Activated CD4-positive, alpha-beta T cell treated with anti-CD3 and anti-CD28 coated beads for 48 hours (primary cell): ENCODE measurements around the gene NKAIN2.
"Not testable (repeated sequence)": the region's sequence is repeated elsewhere in the genome, so short reads cannot be mapped to it uniquely, and the experiment has no call there.

ENCODE experiments used
- DNase-seq: peaks from one replicate; pipeline ENCODE4 v3.0.0-alpha.2; 2020

The NKAIN2 gene

DNA sequence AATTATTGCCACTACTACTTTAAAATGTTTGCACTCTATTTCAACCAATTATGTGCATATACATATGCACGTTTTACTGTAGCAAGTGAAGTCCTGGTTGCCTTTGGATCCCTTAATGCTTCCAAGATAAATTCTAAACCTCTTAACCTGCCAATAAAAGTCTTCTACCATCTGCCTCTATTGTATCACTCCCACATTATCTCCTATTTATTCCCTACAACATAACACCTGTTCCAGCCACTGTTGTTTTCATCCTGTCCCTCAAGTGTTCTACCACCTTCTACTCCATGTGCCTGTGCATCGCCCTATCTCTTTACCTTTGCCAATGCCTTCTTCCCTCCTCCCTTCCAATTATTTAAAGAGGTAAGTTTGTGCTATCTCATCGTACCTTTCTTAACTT is 659.6 kb downstream of the NKAIN2 start:
- no peak for DNase-seq

DNA sequence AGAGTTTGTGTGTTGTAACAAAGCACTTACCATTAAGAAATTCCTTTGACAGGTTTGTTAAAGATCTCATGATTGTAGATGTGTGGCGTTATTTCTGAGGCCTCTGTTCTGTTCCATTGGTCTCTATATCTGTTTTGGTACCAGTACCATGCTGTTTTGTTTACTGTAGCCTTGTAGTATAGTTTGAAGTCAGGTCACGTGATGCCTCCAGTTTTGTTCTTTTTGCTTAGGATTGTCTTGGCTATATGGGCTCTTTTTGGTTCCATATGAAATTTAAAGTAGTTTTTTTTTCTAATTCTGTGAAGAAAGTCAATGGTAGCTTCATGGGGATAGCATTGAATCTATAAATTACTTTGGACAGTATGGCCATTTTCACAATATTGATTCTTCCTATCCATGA is 660.9 kb downstream of the NKAIN2 start:
- DNase-seq, result not testable (repeated sequence)

- DNase-seq, result no peak
Observed at GRCh38 chr6:124466949-124467348, 663.3 kb downstream of the NKAIN2 start.

DNA sequence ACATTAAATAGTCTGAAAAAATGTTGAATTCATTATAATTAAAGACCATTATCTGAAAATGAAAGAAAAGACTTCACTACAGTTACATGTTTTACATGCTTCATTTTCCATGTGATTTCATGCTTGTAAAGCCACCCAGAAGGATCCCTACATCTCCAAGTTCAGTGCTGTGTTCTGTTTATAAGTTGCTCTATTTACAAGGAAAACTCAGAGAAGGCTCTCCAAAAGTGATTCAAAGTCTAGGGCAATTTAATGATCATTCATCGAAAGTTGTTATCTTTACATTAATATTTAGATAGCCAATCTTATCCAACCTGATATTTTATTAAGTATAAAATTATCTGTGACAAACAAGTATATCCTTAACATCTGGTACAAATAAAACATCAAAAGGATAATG is 663.7 kb downstream of the NKAIN2 start:
- no peak for DNase-seq

DNA sequence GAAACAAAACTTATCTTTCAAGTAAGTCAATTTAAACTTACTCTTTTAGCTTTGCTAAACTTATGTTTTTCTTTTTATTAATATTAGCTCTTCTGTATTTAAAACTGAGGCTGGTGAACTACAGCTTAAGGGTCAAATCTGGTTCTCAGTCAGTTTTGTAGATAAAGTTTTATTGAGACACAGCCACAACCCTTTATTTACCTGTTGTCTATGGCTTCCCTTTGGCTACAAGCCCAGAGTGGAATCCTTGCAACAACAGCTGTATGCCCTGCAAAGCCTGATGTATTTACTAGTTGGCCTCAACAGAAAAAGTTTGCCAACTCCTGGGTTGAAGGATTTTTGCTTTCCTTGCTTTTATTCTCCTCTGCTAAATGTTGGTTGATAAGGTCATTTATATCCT is 667.1 kb downstream of the NKAIN2 start:
- DNase-seq, result no peak

DNA sequence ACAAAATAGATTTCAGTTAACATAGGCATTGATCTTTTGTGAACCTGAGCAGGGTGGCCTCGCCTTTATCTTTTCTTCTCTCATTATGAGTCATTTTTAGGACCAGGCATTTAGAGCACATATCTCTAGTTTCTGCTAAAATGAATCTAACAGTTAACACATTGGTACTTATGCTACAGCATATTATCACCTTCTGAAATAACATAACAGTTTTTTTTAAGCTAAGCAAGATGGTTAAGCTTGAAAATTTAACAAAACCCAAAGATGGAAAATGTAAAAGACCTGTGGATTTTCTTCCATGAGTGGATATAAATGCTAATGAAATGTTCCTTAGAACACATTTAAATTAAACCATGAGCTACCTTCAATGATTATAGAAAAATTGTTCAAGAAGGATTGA is 671.5 kb downstream of the NKAIN2 start:
- no peak for DNase-seq

DNA sequence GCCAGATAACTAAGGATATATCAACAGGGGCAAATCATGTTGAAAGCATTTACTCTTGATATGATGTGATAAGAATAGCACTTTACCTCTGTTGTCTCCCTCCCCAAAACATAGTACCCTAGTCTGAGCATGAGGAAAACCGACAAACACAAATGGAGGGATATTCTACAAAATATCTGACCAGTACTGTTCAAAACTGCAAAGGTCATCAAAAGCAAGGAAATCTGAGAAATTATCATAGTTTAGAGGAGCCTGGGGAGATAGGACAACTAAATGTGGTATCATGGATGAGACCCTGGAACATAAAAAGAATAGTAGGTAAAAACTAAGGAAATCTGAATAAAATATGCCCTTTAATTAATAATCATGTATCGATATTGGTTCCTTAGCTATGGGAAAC is 675.2 kb downstream of the NKAIN2 start:
- DNase-seq, result no peak

GRCh38 chr6:124479991-124480430 is 676.3 kb downstream of the NKAIN2 start:
- no peak for DNase-seq

DNA sequence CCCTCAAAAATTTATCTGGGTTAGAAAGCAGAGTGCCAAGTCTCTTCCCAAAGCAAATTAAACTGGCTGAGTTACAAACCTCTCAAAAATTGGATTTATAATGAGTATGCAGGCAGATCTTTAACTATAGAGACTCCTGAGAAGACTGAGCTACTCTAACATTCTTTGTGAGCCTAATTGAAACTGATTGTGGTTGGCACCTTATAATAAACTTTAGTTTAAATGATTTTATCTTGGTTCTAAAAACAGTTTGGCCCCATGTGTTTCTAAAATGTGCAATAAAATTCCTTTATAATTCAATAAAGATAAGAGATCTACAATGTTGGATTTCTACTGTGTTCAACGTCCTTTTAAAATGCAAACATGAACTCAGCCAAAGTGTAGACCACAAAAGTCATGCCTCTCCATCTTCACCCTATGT is 678.4 kb downstream of the NKAIN2 start:
- no peak for DNase-seq

DNA sequence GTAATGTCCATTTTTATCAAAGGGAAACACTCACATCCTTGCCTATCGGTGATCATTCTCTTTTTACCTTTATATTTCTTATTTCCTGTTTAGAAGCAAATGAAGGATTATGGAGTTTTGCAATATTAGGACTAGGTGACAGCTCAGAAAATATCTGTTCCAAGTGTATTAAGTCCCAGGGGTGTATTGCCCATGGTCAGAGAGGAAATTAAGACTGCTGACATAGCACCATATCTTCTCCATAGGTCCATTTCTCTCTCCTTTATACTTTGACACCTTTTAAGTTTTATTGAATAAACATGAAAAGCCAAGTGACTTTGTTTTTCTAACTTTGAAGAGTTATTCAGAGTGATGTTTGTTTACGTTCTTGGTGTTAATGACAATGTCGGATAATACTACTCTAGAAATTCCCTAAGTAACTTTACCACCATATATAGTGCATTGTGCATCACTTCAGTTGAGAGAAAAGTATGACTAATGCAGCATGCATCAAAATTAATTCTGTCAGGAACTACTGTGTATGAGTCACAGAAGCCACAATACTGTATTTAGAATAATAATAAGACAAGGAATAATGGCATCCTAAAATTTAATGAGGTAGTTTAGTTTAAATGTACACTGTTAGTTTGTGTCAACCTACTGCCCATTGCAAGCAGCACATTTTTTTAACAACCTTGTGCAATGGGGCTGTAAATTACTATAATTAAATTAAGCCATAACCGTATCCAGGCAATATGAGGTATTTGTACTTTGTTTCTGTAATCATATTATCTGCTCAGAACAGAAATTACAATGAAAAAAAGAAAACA is 684.2 kb downstream of the NKAIN2 start:
- no peak for DNase-seq

GRCh38 chr6:124490122-124490521 is 686.5 kb downstream of the NKAIN2 start:
- DNase-seq, result no peak

- DNase-seq, result no peak
Observed at GRCh38 chr6:124493259-124493658, 689.6 kb downstream of the NKAIN2 start.

DNA sequence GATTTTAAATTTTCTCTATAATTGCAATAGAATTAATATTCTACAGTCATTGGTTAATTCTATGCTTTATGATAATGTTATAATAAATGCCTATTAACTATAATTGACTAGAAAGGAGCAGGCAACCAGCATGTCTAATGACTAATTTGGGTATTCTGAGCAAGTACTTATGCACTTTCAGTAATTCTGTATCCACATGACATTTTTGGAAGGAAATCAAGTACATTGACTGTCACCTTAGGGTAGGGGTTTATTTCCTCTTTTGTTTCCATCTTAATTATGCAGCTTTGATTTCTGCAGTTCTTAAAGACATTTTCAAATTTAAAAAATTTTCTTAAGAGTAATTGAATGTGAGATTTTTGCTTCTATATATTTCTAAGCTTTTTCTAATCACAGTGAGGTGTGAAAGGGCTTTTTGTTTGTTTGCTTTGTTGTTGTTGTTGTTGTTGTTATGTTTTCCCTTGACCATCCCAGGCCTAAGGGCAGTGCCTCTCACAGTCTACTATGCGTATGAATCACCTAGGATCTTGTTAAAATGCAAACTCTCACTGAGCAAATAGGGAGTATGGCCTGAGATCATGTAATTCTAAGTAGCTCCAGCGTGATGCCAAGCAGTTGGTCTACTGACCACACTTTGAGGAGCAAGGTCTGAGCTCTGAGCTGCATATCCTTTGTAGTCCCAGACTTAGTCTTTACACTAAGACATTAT is 691.4 kb downstream of the NKAIN2 start:
- DNase-seq, result no peak

DNA sequence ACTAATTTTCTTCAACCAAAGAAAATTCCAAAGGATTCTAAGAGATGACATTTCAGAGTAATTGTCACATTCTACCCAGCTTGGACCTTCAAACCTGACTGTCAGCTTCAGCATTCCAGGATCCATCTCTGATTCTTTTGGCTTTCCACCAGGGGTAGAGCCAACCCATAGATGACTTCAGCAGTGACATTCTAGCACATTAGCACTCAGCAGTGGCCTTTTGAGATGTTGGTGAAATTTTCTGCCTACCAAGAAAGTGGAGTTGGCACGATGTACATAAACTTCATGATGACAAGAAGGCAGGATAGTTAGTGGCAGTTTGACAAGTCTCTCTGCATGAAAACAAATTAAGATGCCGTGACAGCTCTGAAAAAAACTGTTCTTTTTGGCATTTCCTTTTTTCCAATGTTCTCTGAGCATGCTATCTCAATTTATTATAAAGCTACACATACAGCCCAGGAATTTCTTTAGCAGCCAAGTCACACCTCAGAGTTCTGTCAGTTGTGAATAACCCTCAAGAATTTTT is 692.1 kb downstream of the NKAIN2 start:
- DNase-seq, result no peak

- no peak for DNase-seq
Observed at GRCh38 chr6:124496334-124496733, 692.7 kb downstream of the NKAIN2 start.

GRCh38 chr6:124512431-124512830 is 708.8 kb downstream of the NKAIN2 start:
- no peak for DNase-seq

GRCh38 chr6:124517339-124517738 is 713.7 kb downstream of the NKAIN2 start:
- no peak for DNase-seq

GRCh38 chr6:124520514-124520913 is 716.8 kb downstream of the NKAIN2 start:
- DNase-seq, result no peak

- DNase-seq, result no peak
Observed at GRCh38 chr6:124522335-124522734, 718.7 kb downstream of the NKAIN2 start.

- no peak for DNase-seq
Observed at GRCh38 chr6:124524491-124525200, 721.0 kb downstream of the NKAIN2 start.

DNA sequence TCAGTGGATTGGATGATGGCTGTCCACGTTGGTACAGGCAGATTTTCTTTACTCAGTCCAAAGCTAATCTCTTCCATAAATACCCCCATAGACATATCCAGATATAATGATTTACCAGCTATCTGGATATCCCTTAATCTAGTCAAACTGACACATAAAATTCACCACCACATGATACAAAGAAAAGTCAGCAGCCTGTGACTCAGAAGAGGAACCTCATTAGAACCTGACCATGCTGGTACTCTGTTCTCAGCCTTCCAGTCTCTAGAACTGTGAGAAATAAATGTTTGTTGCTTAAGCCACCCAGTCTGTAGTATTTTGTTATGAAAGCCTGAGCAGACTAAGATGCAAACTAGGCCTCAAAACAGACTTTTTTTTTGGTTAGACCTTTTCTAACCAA is 727.3 kb downstream of the NKAIN2 start:
- no peak for DNase-seq

DNA sequence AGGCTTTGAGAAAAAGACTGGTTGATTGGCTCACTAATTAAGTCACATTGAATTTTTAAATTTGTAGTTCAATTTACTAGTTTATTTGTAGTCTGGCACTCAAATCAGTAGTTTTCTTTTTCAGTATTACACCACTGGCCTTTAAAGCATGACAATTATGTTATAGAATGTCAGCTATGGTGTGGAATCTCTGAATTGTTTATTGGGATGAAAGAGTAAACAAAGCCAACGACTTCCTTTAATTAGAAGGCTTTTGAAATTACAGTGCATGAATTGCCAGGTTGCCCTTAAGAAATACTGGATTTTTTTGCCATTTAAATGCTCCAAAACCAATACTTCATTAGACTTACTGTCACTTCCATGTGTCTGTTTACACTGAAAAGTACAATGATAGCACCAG is 731.6 kb downstream of the NKAIN2 start:
- DNase-seq, result no peak

GRCh38 chr6:124535746-124536145 is 732.1 kb downstream of the NKAIN2 start:
- DNase-seq, result no peak
